BJ (cell line): ENCODE results near the gene STK40. TPM values are rescaled to one million over a fixed set of nuclear protein-coding genes. Genes with fewer than 3 reads are reported as not detected.
A peak's percentile ranks its signal among the peaks of the same experiment; 100 is the strongest.

ENCODE experiments used
- CTCF ChIA-PET: fragments of 350-600 bp; formaldehyde crosslinking; extraction: SDS; loops from one replicate; lab custom pipeline; 2021; ENCODE audit warnings: antibody characterized with exemption, inconsistent platforms; lab: Yijun Ruan, JAX
- POLR2A ChIA-PET: fragments of 300-600 bp; sonication (Branson Sonifier 250); formaldehyde crosslinking; extraction: SDS; loops from one replicate; lab custom pipeline; 2021; ENCODE audit warnings: antibody characterized with exemption; lab: Charles Lee
- DNase-seq: peaks from one replicate; pipeline ENCODE4 v3.0.0-alpha.2; 2011; ENCODE audit warnings: low read depth
- H3K27me3 ChIP-seq: 2 replicates; pipeline ENCODE4 v1.6.0; 2011; ENCODE audit warnings: low read length; ENCODE audit not compliant: control insufficient read depth, insufficient read depth
- H3K36me3 ChIP-seq: 2 replicates; pipeline ENCODE4 v1.5.1; 2011; ENCODE audit warnings: low read length; ENCODE audit not compliant: control insufficient read depth, insufficient read depth
- H3K4me3 ChIP-seq: 2 replicates; pipeline ENCODE4 v1.5.1; 2011; ENCODE audit warnings: low read depth, mild to moderate bottlenecking, control low read depth, low read length
- polyA plus RNA-seq: library from polyadenylated mRNA; depleted of rRNA; stranded (reverse); fragments of >200 nt; gene quantifications from 2 replicates; pipeline ENCODE4 v1.2.3, GENCODE V29; 2011
- TF ChIP-seq, protein P1 (sequence below): IDR thresholded peaks from 2 replicates; pipeline ENCODE4 v1.5.1; 2011; ENCODE audit warnings: low read depth, mild to moderate bottlenecking, control low read depth, inconsistent platforms, low read length, moderate library complexity; ENCODE audit not compliant: insufficient read depth

The STK40 gene
- polyA plus RNA-seq, 1 experiment: 29.5 TPM

GRCh38 chr1:36398370-36398977 is 12.8 kb upstream of the STK40 start:
- Histone ChIP-seq H3K4me3 (no peak overlapping the region), H3K36me3 (peaks cover 2% of the 10 kb centered on the region; the same call in 1 of the 2 replicates), H3K27me3 (no peaks in the 10 kb centered on the region)
- ChIA-PET CTCF (interaction anchor here (1.3 to 1.6 kb wide), 2 partner anchors 56 to 76 kb away, joined by 3 to 8 read pairs; no protein-coding TSS in a partner anchor), POLR2A (no interaction called here)
- DNase-seq: no peak
- TF ChIP-seq, protein P1, sequence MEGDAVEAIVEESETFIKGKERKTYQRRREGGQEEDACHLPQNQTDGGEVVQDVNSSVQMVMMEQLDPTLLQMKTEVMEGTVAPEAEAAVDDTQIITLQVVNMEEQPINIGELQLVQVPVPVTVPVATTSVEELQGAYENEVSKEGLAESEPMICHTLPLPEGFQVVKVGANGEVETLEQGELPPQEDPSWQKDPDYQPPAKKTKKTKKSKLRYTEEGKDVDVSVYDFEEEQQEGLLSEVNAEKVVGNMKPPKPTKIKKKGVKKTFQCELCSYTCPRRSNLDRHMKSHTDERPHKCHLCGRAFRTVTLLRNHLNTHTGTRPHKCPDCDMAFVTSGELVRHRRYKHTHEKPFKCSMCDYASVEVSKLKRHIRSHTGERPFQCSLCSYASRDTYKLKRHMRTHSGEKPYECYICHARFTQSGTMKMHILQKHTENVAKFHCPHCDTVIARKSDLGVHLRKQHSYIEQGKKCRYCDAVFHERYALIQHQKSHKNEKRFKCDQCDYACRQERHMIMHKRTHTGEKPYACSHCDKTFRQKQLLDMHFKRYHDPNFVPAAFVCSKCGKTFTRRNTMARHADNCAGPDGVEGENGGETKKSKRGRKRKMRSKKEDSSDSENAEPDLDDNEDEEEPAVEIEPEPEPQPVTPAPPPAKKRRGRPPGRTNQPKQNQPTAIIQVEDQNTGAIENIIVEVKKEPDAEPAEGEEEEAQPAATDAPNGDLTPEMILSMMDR: no peak

- DNase-seq: peak; percentile 70
- CTCF ChIA-PET: interaction anchor here (0.8 to 1.6 kb wide), 5 partner anchors 9 to 88 kb away, joined by 3 to 8 read pairs (median 3); no protein-coding TSS in a partner anchor
- POLR2A ChIA-PET: interaction anchor here (0.5 to 1.3 kb wide), 2 partner anchors 9 to 11 kb away, joined by 3 to 12 read pairs; no protein-coding TSS in a partner anchor
- Histone ChIP-seq H3K36me3 (peaks cover 6% of the 10 kb centered on the region; the same call in 1 of the 2 replicates), H3K4me3 (peak within 1 kb of the TSS; percentile 70), H3K27me3 (no peaks in the 10 kb centered on the region)
- TF ChIP-seq, protein P1: peak; percentile 9; the same call in 1 of the 2 replicates
These were observed 11.9 kb upstream of the STK40 start, which contains the start of gene LSM10 for GRCh38 chr1:36397378-36398230. Gene LSM10 (minus strand): TSS chr1:36397908. CDS start chr1:36394129, 3,779 bp downstream.

DNA sequence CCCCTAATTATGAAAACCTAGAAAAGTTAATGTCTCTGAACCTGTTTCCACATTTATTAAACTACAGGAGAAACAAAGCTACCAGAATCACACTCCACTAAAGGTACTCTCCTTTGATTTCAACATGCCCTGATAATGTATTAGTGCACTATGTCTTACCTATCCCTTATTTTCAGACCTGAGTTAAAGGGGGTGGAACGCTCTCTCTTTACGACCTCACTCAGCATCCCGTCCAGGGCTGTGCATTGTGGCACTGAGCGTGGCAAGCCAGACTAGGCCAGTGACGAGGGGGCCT is 11.3 kb upstream of the STK40 start:
- POLR2A ChIA-PET: interaction anchor here (1.3 kb wide), 1 partner anchor 10 kb away, joined by 12 read pairs; no protein-coding TSS in a partner anchor
- Histone ChIP-seq H3K4me3 (peak overlapping the region; percentile 70), H3K36me3 (peaks cover 6% of the 10 kb centered on the region; the same call in 1 of the 2 replicates), H3K27me3 (no peaks in the 10 kb centered on the region)
- TF ChIP-seq, protein P1: no peak
- CTCF ChIA-PET: interaction anchor here (0.8 to 1.6 kb wide), 4 partner anchors 54 to 88 kb away, joined by 3 to 8 read pairs (median 3); no protein-coding TSS in a partner anchor
- DNase-seq: no peak

DNA sequence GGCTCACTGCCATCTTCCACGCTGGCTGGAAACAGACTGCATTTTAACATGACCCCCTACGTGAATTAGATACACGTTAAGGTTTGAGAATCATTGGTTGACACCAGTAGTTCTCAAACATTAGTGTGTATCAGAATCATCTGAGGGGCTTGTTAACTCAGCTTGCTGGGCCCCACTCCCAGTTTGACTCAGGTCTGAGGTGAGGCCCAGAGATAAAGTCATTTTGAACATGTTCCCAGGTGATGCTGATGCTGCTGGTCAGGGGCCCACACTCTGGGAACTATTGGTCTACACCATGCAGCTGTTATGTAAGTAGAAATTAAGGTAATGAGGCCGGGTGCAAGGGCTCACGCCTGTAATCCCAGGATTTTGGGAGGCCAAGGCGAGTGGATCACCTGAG is 10.6 kb upstream of the STK40 start:
- H3K27me3 ChIP-seq: no peaks in the 10 kb centered on the region
- POLR2A ChIA-PET: no interaction called here
- CTCF ChIA-PET: no interaction called here
- no peak for DNase-seq
- no peak overlapping the region for H3K4me3 ChIP-seq
- TF ChIP-seq, protein P1: no peak
- peaks cover 8% of the 10 kb centered on the region for H3K36me3 ChIP-seq

DNA sequence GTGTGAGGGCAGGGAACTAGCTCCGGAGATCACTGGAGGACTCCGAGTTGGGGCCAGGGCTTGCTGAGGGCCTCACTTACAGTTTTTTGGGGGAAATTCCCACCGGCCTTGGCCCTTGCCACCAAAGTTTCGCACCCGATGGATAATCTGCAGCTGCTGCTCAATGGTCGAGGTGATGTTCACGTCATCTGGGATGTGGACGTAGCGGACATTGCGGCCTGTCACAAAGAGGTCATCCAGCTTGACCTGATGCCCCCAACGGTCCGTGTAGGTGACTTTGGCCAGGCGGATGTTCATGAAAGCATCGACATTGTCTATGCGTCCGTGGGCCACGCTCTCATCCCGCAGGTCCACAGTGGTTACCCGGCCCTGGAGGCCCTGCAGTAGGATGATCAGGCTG is 8.0 kb upstream of the STK40 start:
- POLR2A ChIA-PET: no interaction called here
- Histone ChIP-seq H3K27me3 (no peaks in the 10 kb centered on the region), H3K4me3 (no peak overlapping the region), H3K36me3 (peaks cover 11% of the 10 kb centered on the region)
- CTCF ChIA-PET: interaction anchor here (0.8 to 1.8 kb wide), 2 partner anchors 27 to 51 kb away, joined by 3 to 4 read pairs; no protein-coding TSS in a partner anchor
- no peak for DNase-seq
- TF ChIP-seq, protein P1: no peak
